NCI-H345 treated with DMSO at 0.1 percent for 48 hours (cell line): ENCODE data around the gene EIF4H.
"Not testable (repeated sequence)": the region's sequence is repeated elsewhere in the genome, so short reads cannot be mapped to it uniquely, and the experiment has no call there.

ENCODE experiments used
- DNase-seq: peaks from one replicate; lab custom pipeline; 2025; ENCODE audit not compliant: unreplicated experiment; lab: John Stamatoyannopoulos, UW

EIF4H gene

GRCh38 chr7:74223711-74224510 lies 49.8 kb downstream of the EIF4H start:
- DNase-seq = peak; percentile 14

GRCh38 chr7:74224511-74224832 lies 50.3 kb downstream of the EIF4H start:
- no peak for DNase-seq

GRCh38 chr7:74224907-74225306 lies 50.8 kb downstream of the EIF4H start:
- not testable (repeated sequence) for DNase-seq

- no peak for DNase-seq
These were observed 51.2 kb downstream of the EIF4H start for GRCh38 chr7:74225400-74225799.

DNA sequence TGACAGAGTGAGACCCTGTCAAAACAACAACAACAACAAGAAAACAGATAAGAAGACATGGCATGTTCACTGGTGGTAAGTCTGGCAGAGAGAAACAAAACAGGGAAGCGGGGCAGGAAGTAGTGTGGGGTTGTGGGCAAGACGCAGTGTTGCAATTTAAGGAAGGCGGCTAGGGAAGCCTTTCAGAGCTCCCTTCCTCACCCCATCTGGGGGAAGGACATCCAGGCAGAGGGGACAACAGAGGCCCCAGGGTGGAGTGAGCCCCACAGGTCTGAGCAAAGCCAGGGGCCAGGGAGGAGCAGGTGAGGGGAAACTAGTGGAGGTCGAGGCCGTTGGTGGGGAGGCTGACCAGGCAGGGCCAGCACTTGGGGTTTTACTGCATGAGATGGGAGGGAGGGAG lies 52.5 kb downstream of the EIF4H start:
- no peak for DNase-seq

- no peak for DNase-seq
These were observed 55.1 kb downstream of the EIF4H start for GRCh38 chr7:74228951-74229900.

DNA sequence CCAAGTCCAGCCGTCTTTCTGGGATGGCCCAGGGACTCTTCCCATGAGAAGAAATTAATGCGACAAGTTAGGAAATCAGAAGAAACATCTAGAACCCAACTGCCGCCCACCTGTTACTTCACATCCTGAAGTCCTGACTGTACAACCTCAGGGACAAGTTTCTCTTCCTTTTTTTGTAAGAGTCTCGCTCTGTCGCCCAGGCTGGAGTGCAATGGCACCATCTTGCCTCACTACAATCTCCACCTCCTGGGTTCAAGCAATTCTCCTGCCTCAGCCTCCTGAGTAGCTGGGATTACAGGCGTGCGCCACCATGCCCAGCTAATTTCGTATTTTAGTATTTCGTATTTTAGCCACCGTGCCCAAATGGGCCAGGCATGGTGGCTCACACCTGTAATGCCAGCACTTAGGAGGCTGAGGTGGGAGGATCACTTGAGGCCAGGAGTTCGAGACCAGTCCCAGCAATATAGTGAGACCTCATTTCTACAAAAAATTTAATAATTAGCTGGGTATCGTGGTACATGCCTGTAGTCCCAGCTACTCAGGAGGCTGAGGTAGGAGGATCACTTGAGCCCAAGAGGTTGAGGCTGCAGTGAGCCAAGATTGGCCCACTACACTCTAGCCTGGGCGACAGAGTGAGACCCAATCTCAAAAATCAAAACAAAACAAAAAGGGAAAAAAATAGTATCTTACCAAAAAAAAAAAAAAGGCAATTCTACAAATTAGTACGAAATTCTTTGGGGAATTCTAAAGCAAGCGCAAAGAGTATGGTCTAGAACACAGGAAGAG lies 56.5 kb downstream of the EIF4H start:
- DNase-seq = no peak

GRCh38 chr7:74231232-74231590 lies 57.1 kb downstream of the EIF4H start:
- DNase-seq = no peak

- DNase-seq = no peak
These were observed 59.6 kb downstream of the EIF4H start for GRCh38 chr7:74233655-74234285.

GRCh38 chr7:74235518-74236268 lies 61.5 kb downstream of the EIF4H start:
- no peak for DNase-seq

DNA sequence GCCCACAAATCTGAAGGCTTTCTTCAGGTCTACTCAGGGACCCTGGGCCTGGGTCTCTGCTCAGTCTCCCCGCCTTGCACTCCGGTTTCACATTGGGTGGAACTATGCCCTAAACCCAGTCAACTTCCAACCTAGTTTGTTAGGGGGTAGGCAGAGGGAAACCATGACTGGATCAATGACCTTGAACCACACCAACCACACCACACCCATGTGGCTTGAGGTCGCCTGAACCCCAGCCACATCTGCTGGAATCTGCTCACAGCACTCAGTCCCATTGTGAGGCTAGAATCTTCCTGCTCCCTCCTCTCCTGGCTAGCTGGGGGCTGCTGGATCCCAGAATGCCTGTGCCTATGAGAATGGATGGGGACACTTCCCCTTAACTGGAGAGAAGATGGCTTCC lies 62.1 kb downstream of the EIF4H start:
- DNase-seq = no peak

GRCh38 chr7:74240482-74240881 lies 66.3 kb downstream of the EIF4H start:
- no peak for DNase-seq

DNA sequence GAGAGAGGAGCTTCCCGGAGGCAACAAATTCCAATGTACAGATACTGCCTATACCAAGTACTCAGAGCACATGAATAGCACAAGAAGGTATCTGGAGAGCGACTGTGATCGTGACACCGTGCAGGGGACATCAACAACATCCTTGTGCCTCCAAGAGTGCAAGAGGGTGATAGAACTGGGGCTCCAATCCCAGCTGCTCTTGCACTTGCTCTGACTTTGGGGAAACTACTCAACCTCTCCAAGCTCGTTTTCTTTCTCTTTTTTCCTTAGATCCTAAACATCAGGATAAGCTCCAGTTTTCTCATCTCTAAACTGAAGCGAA lies 67.9 kb downstream of the EIF4H start:
- DNase-seq = no peak

DNA sequence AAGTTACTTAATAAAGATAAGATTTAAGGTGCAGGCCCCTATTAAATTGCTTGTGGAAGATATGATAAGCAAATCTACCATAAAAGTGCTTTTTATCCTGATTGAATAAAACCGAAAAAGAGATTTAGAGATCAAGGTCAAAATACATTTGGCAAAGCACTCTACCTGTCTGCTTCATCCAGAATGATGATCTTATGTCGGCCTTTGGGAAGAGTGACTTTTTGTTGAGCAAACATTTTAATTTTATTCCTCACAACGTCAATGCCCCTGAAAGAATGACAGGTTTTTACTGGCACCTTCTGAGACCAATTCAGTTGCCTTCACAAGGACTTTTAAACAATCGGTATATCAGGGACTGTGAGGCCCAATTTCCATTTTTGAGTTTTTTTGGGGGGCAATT lies 72.3 kb downstream of the EIF4H start:
- DNase-seq = no peak
